Activated CD4-positive, alpha-beta T cell treated with anti-CD3 and anti-CD28 coated beads, Interleukin-2, amount 10 ng/mL, durations not matched to agents 7 days and 5 days (primary cell): ENCODE data around the gene UTRN. TPM values are rescaled to one million over a fixed set of nuclear protein-coding genes. Genes with fewer than 3 reads are reported as not detected.

ENCODE experiments used
- CTCF ChIA-PET: fragments of 350-600 bp; sonication (Branson Sonifier 250); formaldehyde crosslinking; loops from one replicate; lab custom pipeline; 2021; ENCODE audit warnings: antibody characterized with exemption; lab: Charles Lee
- POLR2A ChIA-PET: fragments of 350-600 bp; sonication (Branson Sonifier 250); formaldehyde crosslinking; loops from one replicate; lab custom pipeline; 2021; ENCODE audit warnings: antibody characterized with exemption; lab: Charles Lee
- DNase-seq: peaks from one replicate; pipeline ENCODE4 v3.0.0-alpha.2; 2020
- H3K27ac Mint-ChIP-seq: one replicate; pipeline ENCODE4 v1.8.0; 2021; ENCODE audit warnings: mild to moderate bottlenecking, moderate library complexity, mixed read lengths
- H3K27me3 Mint-ChIP-seq: one replicate; pipeline ENCODE4 v1.8.0; 2021; ENCODE audit warnings: mixed read lengths
- H3K36me3 Mint-ChIP-seq: one replicate; pipeline ENCODE4 v1.8.0; 2021; ENCODE audit warnings: low read depth, mixed read lengths
- H3K4me1 Mint-ChIP-seq: one replicate; pipeline ENCODE4 v1.8.0; 2021; ENCODE audit warnings: mixed read lengths
- H3K4me3 Mint-ChIP-seq: one replicate; pipeline ENCODE4 v1.8.0; 2021; ENCODE audit warnings: mild to moderate bottlenecking, moderate library complexity, mixed read lengths
- H3K9me3 Mint-ChIP-seq: one replicate; pipeline ENCODE4 v1.8.0; 2021; ENCODE audit warnings: mixed read lengths
- total RNA-seq, 2 experiments: library from RNA; stranded (reverse); gene quantifications; one replicate each; pipeline ENCODE4 v1.2.3, GENCODE V29; 2021

UTRN gene
- total RNA-seq, 2 experiments from 2014 or later, result 134 to 143 TPM

- CTCF ChIA-PET, result interaction anchor here (0.7 to 1.9 kb wide), 4 partner anchors 7 to 40 kb away, joined by 3 to 8 read pairs (median 5); no protein-coding TSS in a partner anchor
Observed at GRCh38 chr6:144304223-144304848, 19.2 kb downstream of the UTRN start.

GRCh38 chr6:144305567-144305966, 20.4 kb downstream of the UTRN start:
- CTCF ChIA-PET, result interaction anchor here (0.8 to 1.9 kb wide), 3 partner anchors 13 to 201 kb away, joined by 3 to 8 read pairs (median 5); no protein-coding TSS in a partner anchor
- Mint-ChIP-seq H3K27ac (peak overlapping the region; percentile 78), H3K4me3 (no peak overlapping the region), H3K27me3 (peaks cover 9% of the 10 kb centered on the region), H3K4me1 (peaks cover 39% of the 10 kb centered on the region), H3K9me3 (peaks cover 2% of the 10 kb centered on the region), H3K36me3 (peaks cover 22% of the 10 kb centered on the region)
- no peak for DNase-seq
- POLR2A ChIA-PET, result interaction anchor here (0.6 kb wide), 1 partner anchor 221 kb away, joined by 3 read pairs; no protein-coding TSS in a partner anchor

More at GRCh38 chr6:144304223-144304848, 19.2 kb downstream of the UTRN start:
- H3K27me3 Mint-ChIP-seq, result peaks cover 9% of the 10 kb centered on the region
- no peak overlapping the region for H3K4me3 Mint-ChIP-seq
- H3K4me1 Mint-ChIP-seq, result peaks cover 30% of the 10 kb centered on the region
- H3K27ac Mint-ChIP-seq, result no peak overlapping the region
- peaks cover 18% of the 10 kb centered on the region for H3K36me3 Mint-ChIP-seq
- POLR2A ChIA-PET, result no interaction called here
- peaks cover 2% of the 10 kb centered on the region for H3K9me3 Mint-ChIP-seq
- DNase-seq, result no peak

GRCh38 chr6:144305985-144306384, 20.9 kb downstream of the UTRN start:
- Mint-ChIP-seq H3K27me3 (peaks cover 9% of the 10 kb centered on the region), H3K9me3 (peaks cover 2% of the 10 kb centered on the region), H3K4me3 (peak overlapping the region; percentile 26), H3K4me1 (peaks cover 43% of the 10 kb centered on the region), H3K36me3 (peaks cover 22% of the 10 kb centered on the region), H3K27ac (peak overlapping the region; percentile 78)
- DNase-seq, result peak; percentile 38
- POLR2A ChIA-PET, result interaction anchor here (0.6 kb wide), 1 partner anchor 221 kb away, joined by 3 read pairs; no protein-coding TSS in a partner anchor
- CTCF ChIA-PET, result interaction anchor here (0.6 to 1.7 kb wide), 3 partner anchors 39 to 238 kb away, joined by 3 to 8 read pairs (median 3); no protein-coding TSS in a partner anchor

- H3K27me3 Mint-ChIP-seq, result peaks cover 9% of the 10 kb centered on the region
- H3K4me3 Mint-ChIP-seq, result no peak overlapping the region
- CTCF ChIA-PET, result no interaction called here
- H3K27ac Mint-ChIP-seq, result no peak overlapping the region
- POLR2A ChIA-PET, result no interaction called here
- no peaks in the 10 kb centered on the region for H3K9me3 Mint-ChIP-seq
- peaks cover 19% of the 10 kb centered on the region for H3K36me3 Mint-ChIP-seq
- peaks cover 39% of the 10 kb centered on the region for H3K4me1 Mint-ChIP-seq
- no peak for DNase-seq
Observed at GRCh38 chr6:144307880-144308279, 22.7 kb downstream of the UTRN start.

- no peak overlapping the region for H3K4me3 Mint-ChIP-seq
- peaks cover 28% of the 10 kb centered on the region for H3K4me1 Mint-ChIP-seq
- ChIA-PET CTCF (interaction anchor here (0.6 to 1.5 kb wide), 7 partner anchors 7 to 1585 kb away, joined by 3 to 5 read pairs (median 3); no protein-coding TSS in a partner anchor), POLR2A (no interaction called here)
- DNase-seq, result peak; percentile 22
- peaks cover 16% of the 10 kb centered on the region for H3K36me3 Mint-ChIP-seq
- H3K9me3 Mint-ChIP-seq, result no peaks in the 10 kb centered on the region
- no peak overlapping the region for H3K27ac Mint-ChIP-seq
- H3K27me3 Mint-ChIP-seq, result peaks cover 7% of the 10 kb centered on the region
Observed at GRCh38 chr6:144310765-144311164, 25.6 kb downstream of the UTRN start.

- Mint-ChIP-seq H3K9me3 (no peaks in the 10 kb centered on the region), H3K36me3 (peaks cover 16% of the 10 kb centered on the region), H3K27me3 (peaks cover 7% of the 10 kb centered on the region), H3K4me3 (no peak overlapping the region), H3K27ac (no peak overlapping the region), H3K4me1 (peaks cover 22% of the 10 kb centered on the region)
- POLR2A ChIA-PET, result no interaction called here
- CTCF ChIA-PET, result interaction anchor here (0.6 to 1.5 kb wide), 6 partner anchors 8 to 153 kb away, joined by 3 to 5 read pairs (median 3); no protein-coding TSS in a partner anchor
- DNase-seq, result no peak
Observed at GRCh38 chr6:144311361-144311760, 26.2 kb downstream of the UTRN start.

- DNase-seq, result no peak
- Mint-ChIP-seq H3K27me3 (peaks cover 4% of the 10 kb centered on the region), H3K27ac (no peak overlapping the region), H3K4me1 (peaks cover 21% of the 10 kb centered on the region), H3K9me3 (no peaks in the 10 kb centered on the region), H3K36me3 (peaks cover 7% of the 10 kb centered on the region), H3K4me3 (no peak overlapping the region)
- CTCF ChIA-PET, result interaction anchor here (1.6 to 2.0 kb wide), 2 partner anchors 9 to 50 kb away, joined by 3 to 6 read pairs; no protein-coding TSS in a partner anchor
- POLR2A ChIA-PET, result no interaction called here
Observed at GRCh38 chr6:144314003-144314485, 28.9 kb downstream of the UTRN start.

- peaks cover 4% of the 10 kb centered on the region for H3K36me3 Mint-ChIP-seq
- no peaks in the 10 kb centered on the region for H3K9me3 Mint-ChIP-seq
- POLR2A ChIA-PET, result no interaction called here
- H3K4me1 Mint-ChIP-seq, result peaks cover 20% of the 10 kb centered on the region
- DNase-seq, result no peak
- H3K27me3 Mint-ChIP-seq, result peaks cover 4% of the 10 kb centered on the region
- no peak overlapping the region for H3K4me3 Mint-ChIP-seq
- CTCF ChIA-PET, result interaction anchor here (1.6 to 2.0 kb wide), 2 partner anchors 8 to 49 kb away, joined by 3 to 6 read pairs; no protein-coding TSS in a partner anchor
- no peak overlapping the region for H3K27ac Mint-ChIP-seq
Observed at GRCh38 chr6:144314562-144314961, 29.4 kb downstream of the UTRN start.

GRCh38 chr6:144315226-144315980, 30.3 kb downstream of the UTRN start:
- no peak overlapping the region for H3K27ac Mint-ChIP-seq
- peaks cover 15% of the 10 kb centered on the region for H3K4me1 Mint-ChIP-seq
- no peak for DNase-seq
- ChIA-PET POLR2A (no interaction called here), CTCF (interaction anchor here (0.6 to 2.0 kb wide), 3 partner anchors 7 to 212 kb away, joined by 3 to 6 read pairs (median 3); no protein-coding TSS in a partner anchor)
- no peaks in the 10 kb centered on the region for H3K9me3 Mint-ChIP-seq
- no peaks in the 10 kb centered on the region for H3K36me3 Mint-ChIP-seq
- H3K4me3 Mint-ChIP-seq, result no peak overlapping the region
- peaks cover 4% of the 10 kb centered on the region for H3K27me3 Mint-ChIP-seq

GRCh38 chr6:144315981-144316861, 31.1 kb downstream of the UTRN start:
- DNase-seq, result no peak
- Mint-ChIP-seq H3K27ac (no peak overlapping the region), H3K4me1 (peaks cover 15% of the 10 kb centered on the region), H3K4me3 (no peak overlapping the region), H3K27me3 (peaks cover 4% of the 10 kb centered on the region), H3K9me3 (no peaks in the 10 kb centered on the region), H3K36me3 (no peaks in the 10 kb centered on the region)
- POLR2A ChIA-PET, result interaction anchor here (0.6 kb wide), 1 partner anchor 18 kb away, joined by 4 read pairs; no protein-coding TSS in a partner anchor
- CTCF ChIA-PET, result no interaction called here

GRCh38 chr6:144316862-144317195, 31.7 kb downstream of the UTRN start:
- Mint-ChIP-seq H3K9me3 (no peaks in the 10 kb centered on the region), H3K4me1 (peaks cover 14% of the 10 kb centered on the region), H3K27ac (no peak overlapping the region), H3K36me3 (no peaks in the 10 kb centered on the region), H3K4me3 (no peak overlapping the region), H3K27me3 (peaks cover 4% of the 10 kb centered on the region)
- ChIA-PET POLR2A (interaction anchor here (0.6 kb wide), 1 partner anchor 18 kb away, joined by 4 read pairs; no protein-coding TSS in a partner anchor), CTCF (interaction anchor here (0.7 kb wide), 1 partner anchor 18 kb away, joined by 3 read pairs; no protein-coding TSS in a partner anchor)
- DNase-seq, result no peak

GRCh38 chr6:144317736-144318135, 32.6 kb downstream of the UTRN start:
- H3K27me3 Mint-ChIP-seq, result peaks cover 4% of the 10 kb centered on the region
- ChIA-PET CTCF (no interaction called here), POLR2A (no interaction called here)
- H3K4me1 Mint-ChIP-seq, result peaks cover 14% of the 10 kb centered on the region
- H3K4me3 Mint-ChIP-seq, result no peak overlapping the region
- no peaks in the 10 kb centered on the region for H3K36me3 Mint-ChIP-seq
- H3K9me3 Mint-ChIP-seq, result no peaks in the 10 kb centered on the region
- no peak for DNase-seq
- no peak overlapping the region for H3K27ac Mint-ChIP-seq
